Measurements from ENCODE around the gene TIMP2. TPM values are rescaled to one million over a fixed set of nuclear protein-coding genes. Genes with fewer than 3 reads are reported as not detected.
"Not testable (repeated sequence)": the region's sequence is repeated elsewhere in the genome, so short reads cannot be mapped to it uniquely, and the experiment has no call there.

Gene TIMP2
- total and polyA plus RNA-seq, 4 experiments from 2014 or later = 0.22 to 6.0 (median 5.9) TPM; not detected in 1

DNA sequence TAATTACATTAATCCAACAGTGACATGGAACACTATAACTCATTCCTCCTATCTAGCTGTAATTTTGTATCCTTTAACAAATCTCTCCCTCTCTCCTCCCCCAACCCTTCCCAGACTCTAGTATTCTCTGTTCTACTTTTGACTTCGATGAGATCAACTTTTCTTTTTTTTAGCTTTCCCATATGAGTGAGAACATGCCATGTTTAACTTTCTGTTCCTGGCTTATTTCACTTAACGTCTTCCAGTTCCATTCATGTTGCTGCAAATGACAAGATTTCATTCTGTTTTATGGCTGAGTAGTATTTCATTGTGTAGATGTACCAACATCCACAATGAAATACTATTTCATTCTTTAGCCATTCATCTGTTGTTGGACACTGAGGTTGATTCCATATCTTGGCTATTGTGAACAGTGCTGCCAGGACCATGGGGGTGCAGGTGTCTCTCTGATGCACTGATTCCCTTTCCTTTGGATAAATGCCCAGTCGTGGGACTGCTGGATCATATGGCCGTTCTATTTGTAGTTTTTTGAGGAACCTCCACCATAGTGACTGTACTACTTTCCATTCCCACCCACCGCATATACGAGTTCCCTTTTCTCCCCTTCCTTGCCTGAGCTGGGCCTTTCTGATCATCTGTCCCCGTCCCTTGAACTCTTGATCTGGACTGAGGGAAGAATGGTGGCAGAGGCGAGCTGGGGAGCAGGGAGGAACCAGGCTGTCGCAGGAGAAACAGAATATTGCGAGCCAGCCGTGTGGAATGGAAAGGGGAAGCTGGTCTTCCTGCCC, 14.5 kb downstream of the TIMP2 start:
- ChIA-PET CTCF (ENCODE audit: partially characterized antibody) (no interaction called here), POLR2A (ENCODE audit: partially characterized antibody) (no interaction called here)
- Mint-ChIP-seq H3K4me1 (peaks cover 0 to 3% (median 0%) of the 10 kb centered on the region in 4 donors), H3K9me3 (no peaks in the 10 kb centered on the region), H3K36me3 (no peaks in the 10 kb centered on the region), H3K27me3 (peaks cover 0 to 2% of the 10 kb centered on the region in 2 donors), H3K27ac (no peak overlapping the region), H3K4me3 (no peak overlapping the region)
- no peaks in the 10 kb centered on the region for H3K36me3 ChIP-seq (ENCODE audit: insufficient read depth, low read length)
- H3K4me1 ChIP-seq (ENCODE audit: insufficient read depth, low read length) = no peaks in the 10 kb centered on the region
- no peak overlapping the region for H3K4me3 ChIP-seq (ENCODE audit: low read length in 2 of 2)
- no peaks in the 10 kb centered on the region for H3K9me3 ChIP-seq (ENCODE audit: control insufficient read depth in 1 of 2, low read length in 2 of 2)
- H3K27ac ChIP-seq (ENCODE audit: low read depth, low read length) = no peak overlapping the region
- no peaks in the 10 kb centered on the region for H3K27me3 ChIP-seq (ENCODE audit: insufficient read depth, low read length)
- intact Hi-C loops (cut with micrococcal nuclease) = no loop called here
- no peak for DNase-seq

DNA sequence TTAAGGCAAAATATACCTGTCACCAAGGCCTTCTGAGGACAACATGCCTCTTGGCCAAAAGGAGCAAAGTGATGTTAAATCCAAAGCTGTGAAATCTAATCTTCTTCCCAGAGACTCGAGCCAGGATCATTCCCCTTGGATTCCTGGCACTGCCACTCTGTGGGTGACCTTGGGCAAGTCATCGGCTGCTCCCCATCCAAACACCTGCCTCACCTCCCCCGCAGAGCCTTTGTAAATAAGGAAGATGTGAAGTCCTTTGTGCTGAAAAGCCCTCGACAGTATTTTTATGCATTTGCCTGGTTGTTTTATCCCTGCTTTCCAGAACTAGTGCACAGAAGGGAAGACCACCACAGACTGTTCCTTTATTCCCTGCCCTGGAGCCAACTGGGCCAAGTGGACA, 16.8 kb downstream of the TIMP2 start:
- Histone ChIP-seq H3K36me3 (ENCODE audit: insufficient read depth, low read length) (no peaks in the 10 kb centered on the region), H3K9me3 (ENCODE audit: control insufficient read depth in 1 of 2, low read length in 2 of 2) (no peaks in the 10 kb centered on the region), H3K4me3 (ENCODE audit: low read length in 2 of 2) (no peak overlapping the region), H3K4me1 (ENCODE audit: insufficient read depth, low read length) (peaks cover 3% of the 10 kb centered on the region), H3K27me3 (ENCODE audit: insufficient read depth, low read length) (no peaks in the 10 kb centered on the region), H3K27ac (ENCODE audit: low read depth, low read length) (no peak overlapping the region)
- peaks cover 0 to 2% of the 10 kb centered on the region in 2 donors for H3K27me3 Mint-ChIP-seq
- no peaks in the 10 kb centered on the region for H3K9me3 Mint-ChIP-seq
- ChIA-PET POLR2A (ENCODE audit: partially characterized antibody) (no interaction called here), CTCF (ENCODE audit: partially characterized antibody) (no interaction called here)
- no peaks in the 10 kb centered on the region for H3K36me3 Mint-ChIP-seq
- DNase-seq = no peak
- no peak overlapping the region for H3K4me3 Mint-ChIP-seq
- intact Hi-C loops (cut with micrococcal nuclease) = no loop called here
- peak overlapping the region in 1 of 7 donors; percentile 31 for H3K27ac Mint-ChIP-seq
- peaks cover 4 to 8% (median 6%) of the 10 kb centered on the region in 4 donors for H3K4me1 Mint-ChIP-seq

DNA sequence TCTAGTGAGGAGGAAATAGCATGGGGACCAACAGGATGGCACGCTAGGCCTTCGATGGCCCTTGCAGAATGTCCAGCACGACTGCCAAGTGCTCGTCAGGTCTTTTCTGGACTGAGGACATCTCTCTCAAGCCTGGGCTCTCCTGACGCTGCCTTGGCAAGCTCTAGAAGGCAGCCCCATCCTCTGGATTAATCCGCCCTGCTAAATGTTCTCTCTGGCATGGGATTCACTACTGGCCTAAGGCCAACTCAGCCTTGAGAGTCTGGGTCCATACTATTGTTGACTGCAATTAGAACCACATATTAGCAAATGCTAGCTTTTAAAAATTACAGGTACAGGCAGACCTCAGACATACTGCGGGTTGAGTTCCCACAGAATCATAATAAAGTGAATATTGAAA, 19.6 kb downstream of the TIMP2 start:
- H3K27me3 Mint-ChIP-seq = peaks cover 0 to 2% of the 10 kb centered on the region in 2 donors
- POLR2A ChIA-PET (ENCODE audit: partially characterized antibody) = no interaction called here

DNA sequence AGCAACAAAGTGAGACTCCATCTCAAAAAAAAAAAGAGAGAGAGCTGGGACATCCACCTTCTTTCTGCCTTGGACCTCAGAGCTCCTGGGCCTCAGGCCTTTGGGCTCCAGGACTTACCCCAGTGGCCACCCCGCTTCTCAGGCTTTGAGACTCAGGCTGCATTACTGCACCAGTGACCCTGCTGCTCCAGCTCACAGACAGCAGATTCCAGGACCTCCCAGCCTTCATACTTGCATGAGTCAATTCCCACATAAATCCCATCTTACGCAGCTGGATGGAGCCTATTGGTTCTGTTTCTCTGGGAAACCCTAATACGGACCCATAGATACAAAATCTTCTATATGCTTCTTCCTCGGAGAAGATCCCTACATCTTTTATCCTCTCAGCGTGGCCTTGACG, 20.1 kb downstream of the TIMP2 start:
- Mint-ChIP-seq H3K4me3 (no peak overlapping the region), H3K4me1 (peaks cover 5 to 15% (median 7%) of the 10 kb centered on the region in 4 donors), H3K36me3 (no peaks in the 10 kb centered on the region), H3K27me3 (no peaks in the 10 kb centered on the region), H3K27ac (no peak overlapping the region), H3K9me3 (no peaks in the 10 kb centered on the region)
- Histone ChIP-seq H3K27ac (ENCODE audit: low read depth, low read length) (no peak overlapping the region), H3K4me1 (ENCODE audit: insufficient read depth, low read length) (peaks cover 8% of the 10 kb centered on the region), H3K27me3 (ENCODE audit: insufficient read depth, low read length) (no peaks in the 10 kb centered on the region), H3K36me3 (ENCODE audit: insufficient read depth, low read length) (no peaks in the 10 kb centered on the region), H3K4me3 (ENCODE audit: low read length in 2 of 2) (no peak overlapping the region), H3K9me3 (ENCODE audit: control insufficient read depth in 1 of 2, low read length in 2 of 2) (no peaks in the 10 kb centered on the region)
- ChIA-PET CTCF (ENCODE audit: partially characterized antibody) (interaction anchor here (0.9 kb wide), 1 partner anchor 39 kb away, joined by 4 read pairs; no protein-coding TSS in a partner anchor), POLR2A (ENCODE audit: partially characterized antibody) (no interaction called here)
- no peak for DNase-seq
- intact Hi-C loops (cut with micrococcal nuclease) = no loop called here

More for the DNA sequence above, 19.6 kb downstream of the TIMP2 start:
- peaks cover 5 to 15% (median 7%) of the 10 kb centered on the region in 4 donors for H3K4me1 Mint-ChIP-seq
- H3K36me3 Mint-ChIP-seq = no peaks in the 10 kb centered on the region
- intact Hi-C loops (cut with micrococcal nuclease) = no loop called here
- Histone ChIP-seq H3K36me3 (ENCODE audit: insufficient read depth, low read length) (no peaks in the 10 kb centered on the region), H3K27me3 (ENCODE audit: insufficient read depth, low read length) (no peaks in the 10 kb centered on the region), H3K4me3 (ENCODE audit: low read length in 2 of 2) (no peak overlapping the region), H3K9me3 (ENCODE audit: control insufficient read depth in 1 of 2, low read length in 2 of 2) (no peaks in the 10 kb centered on the region), H3K4me1 (ENCODE audit: insufficient read depth, low read length) (peaks cover 8% of the 10 kb centered on the region), H3K27ac (ENCODE audit: low read depth, low read length) (no peak overlapping the region)
- H3K9me3 Mint-ChIP-seq = no peaks in the 10 kb centered on the region
- H3K27ac Mint-ChIP-seq = no peak overlapping the region
- DNase-seq = no peak
- CTCF ChIA-PET (ENCODE audit: partially characterized antibody) = interaction anchor here (0.6 to 0.9 kb wide), 2 partner anchors 40 to 744 kb away, joined by 3 to 4 read pairs; no protein-coding TSS in a partner anchor
- no peak overlapping the region for H3K4me3 Mint-ChIP-seq

DNA sequence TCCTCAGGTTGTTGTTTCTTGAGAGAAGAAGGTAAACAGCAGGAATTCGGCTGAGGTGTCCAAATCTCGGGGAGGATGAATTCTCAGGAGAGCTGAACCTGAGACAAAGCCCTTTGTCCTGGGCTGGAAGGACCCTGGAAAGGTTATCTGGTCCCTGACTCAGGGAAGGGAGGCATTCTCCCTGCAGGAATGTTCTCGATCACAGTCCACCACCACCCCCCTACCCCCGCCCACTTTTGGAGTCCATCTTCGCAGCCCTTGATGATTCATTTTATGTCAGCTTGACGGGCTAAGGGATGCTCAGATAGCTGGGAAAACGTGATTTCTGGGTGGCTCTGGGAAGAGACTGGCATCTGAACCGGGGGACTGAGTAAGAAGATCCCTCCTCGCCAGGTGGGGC, 20.8 kb downstream of the TIMP2 start:
- Histone ChIP-seq H3K4me1 (ENCODE audit: insufficient read depth, low read length) (peaks cover 8% of the 10 kb centered on the region), H3K27ac (ENCODE audit: low read depth, low read length) (no peak overlapping the region), H3K4me3 (ENCODE audit: low read length in 2 of 2) (no peak overlapping the region), H3K9me3 (ENCODE audit: control insufficient read depth in 1 of 2, low read length in 2 of 2) (no peaks in the 10 kb centered on the region), H3K27me3 (ENCODE audit: insufficient read depth, low read length) (no peaks in the 10 kb centered on the region), H3K36me3 (ENCODE audit: insufficient read depth, low read length) (no peaks in the 10 kb centered on the region)
- no peaks in the 10 kb centered on the region for H3K27me3 Mint-ChIP-seq
- H3K9me3 Mint-ChIP-seq = no peaks in the 10 kb centered on the region
- H3K36me3 Mint-ChIP-seq = no peaks in the 10 kb centered on the region
- intact Hi-C loops (cut with micrococcal nuclease) = no loop called here
- ChIA-PET POLR2A (ENCODE audit: partially characterized antibody) (no interaction called here), CTCF (ENCODE audit: partially characterized antibody) (interaction anchor here (0.9 kb wide), 1 partner anchor 38 kb away, joined by 4 read pairs; no protein-coding TSS in a partner anchor)
- no peak overlapping the region for H3K4me3 Mint-ChIP-seq
- H3K4me1 Mint-ChIP-seq = peaks cover 5 to 15% (median 7%) of the 10 kb centered on the region in 4 donors
- H3K27ac Mint-ChIP-seq = no peak overlapping the region
- DNase-seq = no peak

DNA sequence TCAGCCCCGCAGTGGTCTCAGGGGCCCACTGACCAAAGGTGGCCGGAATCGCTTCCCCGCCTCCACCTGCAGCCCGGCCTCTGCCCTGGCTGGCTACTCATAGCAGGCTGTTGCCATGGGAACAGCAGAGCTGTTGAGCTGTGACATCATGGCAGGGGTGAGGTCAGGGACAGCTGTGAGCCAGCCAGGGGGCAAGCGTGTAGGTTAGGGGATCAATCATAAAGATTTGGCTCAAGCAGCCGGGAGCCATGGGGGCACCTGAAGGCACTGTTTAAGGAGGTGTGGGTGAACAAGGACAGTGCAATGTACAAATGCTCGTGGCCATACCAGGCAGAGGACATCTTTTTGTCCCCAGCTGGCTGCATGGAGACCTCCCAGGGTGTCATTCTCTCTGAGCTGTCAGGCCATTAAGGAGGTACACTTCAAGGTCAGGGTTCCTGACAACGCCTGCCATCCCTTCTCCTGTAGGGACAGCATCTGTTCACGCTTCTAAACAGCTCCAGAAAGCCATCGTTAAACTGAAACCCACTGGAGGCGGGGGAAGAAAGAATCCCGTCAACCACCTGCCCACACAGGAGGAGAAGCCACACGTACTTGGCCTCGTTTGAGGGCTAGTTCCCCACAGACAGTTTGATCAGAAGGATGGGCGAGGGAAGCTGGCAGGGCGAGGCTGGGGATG, 21.9 kb downstream of the TIMP2 start, which contains the start of gene CEP295NL:
CEP295NL (minus strand) TSS at position 101 of the 679 bp plus-strand sequence. CDS start 1,373 bp downstream, outside the sequence.
- H3K4me3 Mint-ChIP-seq = peak within 1 kb of the TSS in 1 of 8 donors; percentile 43
- DNase-seq = no peak
- no peaks in the 10 kb centered on the region for H3K36me3 Mint-ChIP-seq
- H3K4me1 Mint-ChIP-seq = peaks cover 5 to 11% (median 7%) of the 10 kb centered on the region in 4 donors
- no peaks in the 10 kb centered on the region for H3K27me3 ChIP-seq (ENCODE audit: insufficient read depth, low read length)
- H3K9me3 Mint-ChIP-seq = peaks cover 0 to 2% (median 0%) of the 10 kb centered on the region in 8 donors
- peak within 1 kb of the TSS in 3 of 7 donors; percentile 36 to 70 (median 61) for H3K27ac Mint-ChIP-seq
- ChIA-PET POLR2A (ENCODE audit: partially characterized antibody) (no interaction called here), CTCF (ENCODE audit: partially characterized antibody) (interaction anchor here (1.3 kb wide), 1 partner anchor 37 kb away, joined by 4 read pairs; no protein-coding TSS in a partner anchor)
- H3K9me3 ChIP-seq (ENCODE audit: control insufficient read depth in 1 of 2, low read length in 2 of 2) = no peaks in the 10 kb centered on the region
- H3K36me3 ChIP-seq (ENCODE audit: insufficient read depth, low read length) = no peaks in the 10 kb centered on the region
- no peaks in the 10 kb centered on the region for H3K27me3 Mint-ChIP-seq
- H3K27ac ChIP-seq (ENCODE audit: low read depth, low read length) = no peak within 1 kb of the TSS
- no peak within 1 kb of the TSS for H3K4me3 ChIP-seq (ENCODE audit: low read length in 2 of 2)
- peaks cover 8% of the 10 kb centered on the region for H3K4me1 ChIP-seq (ENCODE audit: insufficient read depth, low read length)
- intact Hi-C loops (cut with micrococcal nuclease) = no loop called here

DNA sequence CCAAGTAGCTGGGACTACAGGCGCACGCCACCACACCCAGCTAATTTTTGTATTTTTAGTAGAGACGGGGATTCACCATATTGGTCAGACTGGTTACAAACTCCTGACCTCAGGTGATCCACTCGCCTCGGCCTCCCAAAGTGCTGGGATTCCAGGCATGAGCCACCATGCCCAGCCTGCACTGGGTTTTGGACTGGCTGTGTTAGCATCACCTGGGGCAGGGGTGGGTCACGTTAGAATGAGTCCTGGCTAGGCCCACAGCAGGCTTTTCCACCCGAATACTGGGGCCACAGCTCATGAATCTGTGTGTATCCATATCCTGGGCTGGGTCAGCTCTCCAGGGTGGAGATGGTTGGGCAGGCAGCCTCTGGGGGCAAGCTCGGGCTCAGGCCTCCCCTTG, 23.0 kb downstream of the TIMP2 start:
- H3K27me3 ChIP-seq (ENCODE audit: insufficient read depth, low read length); DNase-seq; intact Hi-C loops (cut with micrococcal nuclease); H3K9me3 Mint-ChIP-seq; H3K4me1 ChIP-seq (ENCODE audit: insufficient read depth, low read length); H3K27me3 Mint-ChIP-seq; POLR2A ChIA-PET (ENCODE audit: partially characterized antibody); H3K27ac ChIP-seq (ENCODE audit: low read depth, low read length); H3K27ac Mint-ChIP-seq; H3K9me3 ChIP-seq (ENCODE audit: control insufficient read depth in 1 of 2, low read length in 2 of 2); CTCF ChIA-PET (ENCODE audit: partially characterized antibody); H3K4me3 Mint-ChIP-seq; H3K4me3 ChIP-seq (ENCODE audit: low read length in 2 of 2); H3K36me3 Mint-ChIP-seq; H3K36me3 ChIP-seq (ENCODE audit: insufficient read depth, low read length): not testable (repeated sequence)
- peaks cover 5 to 11% (median 7%) of the 10 kb centered on the region in 4 donors for H3K4me1 Mint-ChIP-seq

Measured in CD4-positive, alpha-beta memory T cell (primary cell).